DOHH2 (cell line): ENCODE data around the gene NEU1.

Experiments
- H3F3A ChIP-seq: fragments of 200-600 bp; sonication (generic), shearing (Covaris generic); 2 replicates; pipeline ENCODE4 v1.6.0; 2016; ENCODE audit warnings: antibody characterized with exemption, mild to moderate bottlenecking; ENCODE audit not compliant: control insufficient read depth, insufficient read depth
- H3K27ac ChIP-seq: fragments of 200-600 bp; sonication (generic); 2 replicates; pipeline ENCODE4 v1.5.1; 2014; ENCODE audit warnings: low read depth, mild to moderate bottlenecking, low read length, moderate library complexity
- H3K27me3 ChIP-seq: fragments of 200-600 bp; sonication (generic); 2 replicates; pipeline ENCODE4 v1.6.1; 2014; ENCODE audit warnings: mild to moderate bottlenecking, low read length, mixed read lengths; ENCODE audit not compliant: control insufficient read depth
- H3K36me3 ChIP-seq: fragments of 200-600 bp; sonication (generic); 2 replicates; pipeline ENCODE4 v1.6.1; 2014; ENCODE audit warnings: mild to moderate bottlenecking, low read length, moderate library complexity, mixed read lengths; ENCODE audit not compliant: control insufficient read depth
- H3K4me1 ChIP-seq: fragments of 200-600 bp; sonication (generic); 2 replicates; pipeline ENCODE4 v1.6.1; 2014; ENCODE audit warnings: mild to moderate bottlenecking, low read length, mixed read lengths; ENCODE audit not compliant: control insufficient read depth
- H3K4me2 ChIP-seq: fragments of 200-600 bp; sonication (generic); 2 replicates; pipeline ENCODE4 v1.6.0; 2014; ENCODE audit warnings: mild to moderate bottlenecking, low read length, moderate library complexity
- H3K4me3 ChIP-seq: fragments of 200-600 bp; sonication (generic); 2 replicates; pipeline ENCODE4 v1.5.1; 2014; ENCODE audit warnings: mild to moderate bottlenecking, low read length, mixed read lengths
- H3K79me2 ChIP-seq: fragments of 200-600 bp; sonication (generic); 2 replicates; pipeline ENCODE4 v1.6.1; 2014; ENCODE audit warnings: mild to moderate bottlenecking, low read length, mixed read lengths; ENCODE audit not compliant: control insufficient read depth
- H3K9me2 ChIP-seq: fragments of 200-600 bp; sonication (generic); replicated peaks from 2 replicates; pipeline ENCODE4 v1.6.1; 2014; ENCODE audit warnings: mild to moderate bottlenecking, low read length, mixed read lengths; ENCODE audit not compliant: control insufficient read depth
- H3K9me3 ChIP-seq: fragments of 200-600 bp; sonication (generic); 2 replicates; pipeline ENCODE4 v1.6.1; 2014; ENCODE audit warnings: antibody characterized with exemption, low read length, mixed read lengths; ENCODE audit not compliant: control insufficient read depth, insufficient read depth
- H4K20me1 ChIP-seq: fragments of 200-600 bp; sonication (generic); 2 replicates; pipeline ENCODE4 v1.6.0; 2014; ENCODE audit warnings: low read depth, mild to moderate bottlenecking, antibody characterized with exemption, low read length, moderate library complexity; ENCODE audit not compliant: control insufficient read depth, insufficient read depth
- EZH2phosphoT487 ChIP-seq: fragments of 200-600 bp; sonication (generic); IDR thresholded peaks from 2 replicates; pipeline ENCODE4 v1.6.1; 2017; ENCODE audit warnings: borderline replicate concordance, mild to moderate bottlenecking, antibody characterized with exemption, low read length, moderate library complexity, mixed read lengths
- TF ChIP-seq, protein P1 (sequence below): fragments of 200-600 bp; sonication (generic); IDR thresholded peaks from one replicate; pipeline ENCODE4 v1.5.1; 2014; ENCODE audit warnings: antibody characterized with exemption, mild to moderate bottlenecking, low read depth, low read length; ENCODE audit not compliant: poor library complexity, severe bottlenecking

Gene NEU1

DNA sequence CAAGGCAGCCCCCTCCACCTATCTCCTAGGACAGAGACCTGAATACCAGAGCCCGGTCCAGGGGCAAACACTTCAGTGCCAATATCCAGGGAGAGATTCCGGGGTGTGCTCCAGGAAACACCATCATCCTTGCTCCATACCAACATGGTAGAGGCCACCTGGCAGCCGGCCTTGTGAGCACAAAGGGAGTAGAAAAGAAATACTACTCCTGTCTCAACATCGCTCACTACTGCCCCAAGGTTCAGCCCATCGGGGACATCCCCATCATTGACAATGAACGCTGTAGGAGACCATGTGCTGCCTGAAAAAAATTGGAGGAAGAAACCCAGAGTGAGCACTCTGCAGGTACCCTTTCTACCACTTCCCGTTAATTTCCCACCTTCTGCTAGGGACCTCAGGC, 1.5 kb downstream of the NEU1 start:
- H3K79me2 ChIP-seq: 0 out of 2 replicates have a peak, but pooled peaks cover 8% of the 10 kb centered on the region
- H4K20me1 ChIP-seq: no peaks in the 10 kb centered on the region
- no peak for TF ChIP-seq EZH2phosphoT487
- TF ChIP-seq, protein P1, sequence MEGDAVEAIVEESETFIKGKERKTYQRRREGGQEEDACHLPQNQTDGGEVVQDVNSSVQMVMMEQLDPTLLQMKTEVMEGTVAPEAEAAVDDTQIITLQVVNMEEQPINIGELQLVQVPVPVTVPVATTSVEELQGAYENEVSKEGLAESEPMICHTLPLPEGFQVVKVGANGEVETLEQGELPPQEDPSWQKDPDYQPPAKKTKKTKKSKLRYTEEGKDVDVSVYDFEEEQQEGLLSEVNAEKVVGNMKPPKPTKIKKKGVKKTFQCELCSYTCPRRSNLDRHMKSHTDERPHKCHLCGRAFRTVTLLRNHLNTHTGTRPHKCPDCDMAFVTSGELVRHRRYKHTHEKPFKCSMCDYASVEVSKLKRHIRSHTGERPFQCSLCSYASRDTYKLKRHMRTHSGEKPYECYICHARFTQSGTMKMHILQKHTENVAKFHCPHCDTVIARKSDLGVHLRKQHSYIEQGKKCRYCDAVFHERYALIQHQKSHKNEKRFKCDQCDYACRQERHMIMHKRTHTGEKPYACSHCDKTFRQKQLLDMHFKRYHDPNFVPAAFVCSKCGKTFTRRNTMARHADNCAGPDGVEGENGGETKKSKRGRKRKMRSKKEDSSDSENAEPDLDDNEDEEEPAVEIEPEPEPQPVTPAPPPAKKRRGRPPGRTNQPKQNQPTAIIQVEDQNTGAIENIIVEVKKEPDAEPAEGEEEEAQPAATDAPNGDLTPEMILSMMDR: no peak
- H3K9me2 ChIP-seq: no peaks in the 10 kb centered on the region
- peaks cover 19% of the 10 kb centered on the region for H3K4me1 ChIP-seq
- no peaks in the 10 kb centered on the region for H3K9me3 ChIP-seq
- no peaks in the 10 kb centered on the region for H3K27me3 ChIP-seq
- H3K36me3 ChIP-seq: peaks cover 5% of the 10 kb centered on the region; the same call in 1 of the 2 replicates
- H3K4me2 ChIP-seq: no peak overlapping the region
- no peak overlapping the region for H3K4me3 ChIP-seq
- peaks cover 9% of the 10 kb centered on the region; the same call in 1 of the 2 replicates for H3F3A ChIP-seq
- no peak overlapping the region for H3K27ac ChIP-seq

DNA sequence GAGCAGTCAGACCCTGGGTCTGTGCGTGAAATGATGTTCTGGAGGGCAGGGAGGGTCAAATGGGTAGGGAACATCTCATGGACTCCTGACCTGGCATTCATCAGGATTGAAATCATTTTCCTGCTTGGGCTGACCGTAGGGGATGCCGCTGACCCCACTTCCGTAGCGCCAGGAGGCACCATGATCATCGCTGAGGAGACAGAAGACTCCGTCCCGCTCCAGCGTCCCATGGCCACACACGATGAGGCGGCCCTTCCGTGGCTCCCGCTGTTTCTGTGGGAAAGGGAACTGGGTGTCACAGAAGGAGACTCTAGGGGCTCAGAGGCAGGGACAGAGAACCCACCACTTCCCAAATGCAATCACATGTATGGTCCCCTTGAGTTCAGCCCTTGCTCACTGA, 2.3 kb downstream of the NEU1 start:
- TF ChIP-seq EZH2phosphoT487: no peak
- TF ChIP-seq, protein P1: no peak

DNA sequence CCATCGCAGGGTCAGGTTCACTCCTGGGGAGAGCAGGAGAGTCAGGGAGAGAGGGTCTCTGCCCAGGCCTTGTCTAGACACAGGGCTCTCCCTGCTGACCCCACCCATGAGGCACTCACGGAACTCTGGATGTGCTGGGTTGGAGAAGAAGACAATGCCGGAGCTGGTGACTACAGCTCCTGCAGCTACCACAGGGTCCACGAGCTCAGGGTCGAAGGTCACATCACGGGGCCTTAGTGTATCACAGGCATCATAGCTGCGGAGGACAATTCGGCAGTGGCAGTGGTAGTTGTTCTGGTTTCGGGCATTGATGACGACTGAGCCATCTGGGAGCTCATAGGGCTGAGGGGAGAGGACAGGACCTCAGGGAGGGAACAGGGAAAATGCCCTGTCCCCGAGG, 2.7 kb downstream of the NEU1 start:
- TF ChIP-seq EZH2phosphoT487: no peak
- TF ChIP-seq, protein P1: no peak

More for the DNA sequence above, 2.3 kb downstream of the NEU1 start:
- 0 out of 2 replicates have a peak, but pooled peaks cover 8% of the 10 kb centered on the region for H3K79me2 ChIP-seq
- peaks cover 5% of the 10 kb centered on the region; the same call in 1 of the 2 replicates for H3K36me3 ChIP-seq
- no peaks in the 10 kb centered on the region for H3K9me2 ChIP-seq
- H4K20me1 ChIP-seq: no peaks in the 10 kb centered on the region
- no peak overlapping the region for H3K27ac ChIP-seq
- no peaks in the 10 kb centered on the region for H3K9me3 ChIP-seq
- no peak overlapping the region for H3K4me2 ChIP-seq
- no peaks in the 10 kb centered on the region for H3K27me3 ChIP-seq
- H3K4me3 ChIP-seq: no peak overlapping the region
- H3F3A ChIP-seq: peaks cover 9% of the 10 kb centered on the region; the same call in 1 of the 2 replicates
- peaks cover 19% of the 10 kb centered on the region for H3K4me1 ChIP-seq

More for the DNA sequence above, 2.7 kb downstream of the NEU1 start:
- Histone ChIP-seq H3K9me3 (no peaks in the 10 kb centered on the region), H3K9me2 (no peaks in the 10 kb centered on the region), H3K4me2 (no peak overlapping the region), H4K20me1 (no peaks in the 10 kb centered on the region), H3K27ac (no peak overlapping the region), H3K36me3 (peaks cover 5% of the 10 kb centered on the region; the same call in 1 of the 2 replicates), H3K27me3 (no peaks in the 10 kb centered on the region), H3F3A (peaks cover 9% of the 10 kb centered on the region; the same call in 1 of the 2 replicates), H3K4me1 (peaks cover 19% of the 10 kb centered on the region), H3K4me3 (no peak overlapping the region), H3K79me2 (0 out of 2 replicates have a peak, but pooled peaks cover 8% of the 10 kb centered on the region)
